Spleen (tissue), 7 donors: Measurements from ENCODE around the gene UNC5CL.

Experiments
- CTCF ChIP-seq, 11 experiments: fragments of 200-600 bp in 7 of 11; fragments of 450-650 bp in 4 of 11; sonication (generic) in 4 of 11; IDR thresholded peaks in 8 of 11; conservative IDR thresholded peaks in 3 of 11; 1 replicate in 7 of 11; 2 replicates in 4 of 11; pipeline versions ENCODE4 v1.4.0 to v1.8.0; 2016 to 2021; ENCODE audit warnings: antibody characterized with exemption in 11 of 11, inconsistent platforms in 4 of 11, mild to moderate bottlenecking in 1 of 11
- POLR2A ChIP-seq, 3 donors: fragments of 450-650 bp; IDR thresholded peaks; one replicate each; pipeline ENCODE4 v1.5.1; 2017; ENCODE audit warnings: antibody characterized with exemption in 3 of 3, mild to moderate bottlenecking in 1 of 3
- POLR2AphosphoS5 ChIP-seq, 3 donors: sonication (generic); formaldehyde crosslinking; IDR thresholded peaks; one replicate each; pipeline ENCODE4 v1.5.1; 2017; ENCODE audit warnings: antibody characterized with exemption in 3 of 3
- donor health status: DM: no; HTN: no; CAD: no; lungs with moderate emphysema.
- donor health status: DM: no; HTN: no; CAD: no.
- donor health status: DM: no; HTN: no; CAD: no.

- TF ChIP-seq POLR2AphosphoS5 (IDR thresholded peaks at IDR 0.05) (peak; percentile 94 to 95 (median 94)), POLR2A (IDR thresholded peaks at IDR 0.05) (peak; percentile 25 to 90 (median 46)), CTCF (IDR thresholded peaks at IDR 0.05 in 8 of 11, conservative IDR thresholded peaks at IDR 0.05 in 3 of 11) (peak in 6 of 11 experiments; percentile 21 to 64 (median 48))
Observed at GRCh38 chr6:41073203-41073967, 34.4 kb upstream of the UNC5CL start.
